AG10803 (cell line): ENCODE results near the gene ZSCAN22.
"Not testable (repeated sequence)": the region's sequence is repeated elsewhere in the genome, so short reads cannot be mapped to it uniquely, and the experiment has no call there.

Experiments
- DNase-seq: peaks from one replicate; pipeline ENCODE4 v3.0.0; 2010; ENCODE audit warnings: low read depth
- H3K4me3 ChIP-seq: 2 replicates; pipeline ENCODE4 v1.5.1; 2011; ENCODE audit warnings: mild to moderate bottlenecking, low read length, control low read depth
- CTCF ChIP-seq: conservative IDR thresholded peaks from 2 replicates; pipeline ENCODE4 v1.5.1; 2011; ENCODE audit warnings: mild to moderate bottlenecking, low read length, control low read depth, inconsistent platforms

ZSCAN22 gene

GRCh38 chr19:58305065-58305931 lies 21.5 kb upstream of the ZSCAN22 start, which contains the start of gene ERVK3-1:
Gene ERVK3-1, plus strand, starts transcription at chr19:58305377. Its CDS starts 6,792 bp downstream, at chr19:58312169.
- DNase-seq: peak; percentile 97
- H3K4me3 ChIP-seq: peak within 1 kb of the TSS; percentile 91
- no peak; the same call in 1 of the 2 replicates for TF ChIP-seq CTCF

- no peak for TF ChIP-seq CTCF
- DNase-seq: no peak
- H3K4me3 ChIP-seq: peak overlapping the region; percentile 91
These were observed 20.9 kb upstream of the ZSCAN22 start for GRCh38 chr19:58305932-58306323.

- no peak for TF ChIP-seq CTCF
- no peak overlapping the region for H3K4me3 ChIP-seq
- DNase-seq: no peak
These were observed 19.1 kb upstream of the ZSCAN22 start for GRCh38 chr19:58307736-58308135.

- not testable (repeated sequence) for DNase-seq, H3K4me3 ChIP-seq
- peak; percentile 22 for TF ChIP-seq CTCF
These were observed 16.1 kb upstream of the ZSCAN22 start for GRCh38 chr19:58310685-58311084.

- DNase-seq: no peak
- H3K4me3 ChIP-seq: no peak overlapping the region
- no peak for TF ChIP-seq CTCF
These were observed 15.4 kb upstream of the ZSCAN22 start for GRCh38 chr19:58311345-58311865.

- no peak for TF ChIP-seq CTCF
- DNase-seq: no peak
- no peak overlapping the region for H3K4me3 ChIP-seq
These were observed 11.2 kb upstream of the ZSCAN22 start for GRCh38 chr19:58315580-58315979.
